ENCODE results near the gene ZNF140.

GRCh38 chr12:133063556-133063955, 17.2 kb upstream of the ZNF140 start:
- TF ChIP-seq PKNOX1 (IDR thresholded peaks at IDR 0.05) (no peak), FOXM1 (IDR thresholded peaks at IDR 0.05; ENCODE audit: borderline replicate concordance) (no peak), FOXK2 (IDR thresholded peaks at IDR 0.05) (no peak), ELF4 (IDR thresholded peaks at IDR 0.05) (no peak), HDGF (IDR thresholded peaks at IDR 0.05; ENCODE audit: borderline replicate concordance) (no peak), BHLHE40 (IDR thresholded peaks at IDR 0.05; ENCODE audit: borderline replicate concordance) (no peak), CTBP1 (IDR thresholded peaks at IDR 0.05; ENCODE audit: borderline replicate concordance) (no peak), FOXA1 (IDR thresholded peaks at IDR 0.05) (no peak), SP1 (IDR thresholded peaks at IDR 0.05) (no peak), SUZ12 (IDR thresholded peaks at IDR 0.05) (no peak), NFRKB (IDR thresholded peaks at IDR 0.05) (no peak), LEF1 (IDR thresholded peaks at IDR 0.05; ENCODE audit: borderline replicate concordance) (no peak)
